HepG2 (cell line): Measurements from ENCODE around the gene SLC2A10. TPM values are rescaled to one million over a fixed set of nuclear protein-coding genes. Genes with fewer than 3 reads are reported as not detected.
A peak's percentile ranks its signal among the peaks of the same experiment; 100 is the strongest.

ENCODE experiments used
- GATAD2A ChIP-seq: IDR thresholded peaks from 2 replicates; pipeline ENCODE4 v1.6.1; 2016
- HNF1B ChIP-seq: sonication (generic); formaldehyde crosslinking; IDR thresholded peaks from 2 replicates; pipeline ENCODE4 v1.5.1; 2020; ENCODE audit warnings: mild to moderate bottlenecking, moderate library complexity, missing genetic modification reagents
- HOXD1 ChIP-seq: sonication (generic); formaldehyde crosslinking; IDR thresholded peaks from 2 replicates; pipeline ENCODE4 v1.5.0; 2020; ENCODE audit warnings: missing genetic modification reagents
- LBX2 ChIP-seq: sonication (generic); formaldehyde crosslinking; IDR thresholded peaks from 2 replicates; pipeline ENCODE4 v1.5.0; 2020; ENCODE audit warnings: missing genetic modification reagents, mild to moderate bottlenecking, borderline replicate concordance
- MEIS2 ChIP-seq: sonication (generic); formaldehyde crosslinking; IDR thresholded peaks from 2 replicates; pipeline ENCODE4 v1.9.0; 2021; ENCODE audit warnings: mild to moderate bottlenecking, missing genetic modification reagents
- NR0B2 ChIP-seq: sonication (generic); formaldehyde crosslinking; IDR thresholded peaks from 2 replicates; pipeline ENCODE4 v1.4.0; 2020; ENCODE audit warnings: mild to moderate bottlenecking, missing genetic modification reagents
- POGZ ChIP-seq: sonication (generic); formaldehyde crosslinking; IDR thresholded peaks from 2 replicates; pipeline ENCODE4 v1.4.0; 2020; ENCODE audit warnings: mild to moderate bottlenecking, missing genetic modification reagents
- PRDM10 ChIP-seq: sonication (generic); formaldehyde crosslinking; IDR thresholded peaks from 2 replicates; pipeline ENCODE4 v1.4.0; 2020; ENCODE audit warnings: low read depth, missing genetic modification reagents
- SALL1 ChIP-seq: sonication (generic); formaldehyde crosslinking; IDR thresholded peaks from 2 replicates; pipeline ENCODE4 v1.8.0; 2022; ENCODE audit warnings: mild to moderate bottlenecking, missing genetic modification reagents
- SIN3A ChIP-seq: IDR thresholded peaks from 2 replicates; pipeline ENCODE4 v1.6.1; 2011; ENCODE audit warnings: low read depth, mild to moderate bottlenecking, control low read depth, low read length, borderline replicate concordance
- SKIL ChIP-seq: sonication (generic); formaldehyde crosslinking; IDR thresholded peaks from 2 replicates; pipeline ENCODE4 v1.8.0; 2022; ENCODE audit warnings: missing genetic modification reagents, mild to moderate bottlenecking, moderate library complexity, borderline replicate concordance
- SRSF9 ChIP-seq: fragments of 200-400 bp; formaldehyde crosslinking; IDR thresholded peaks from 2 replicates; pipeline ENCODE4 v1.6.1; 2018; ENCODE audit warnings: borderline replicate concordance, mild to moderate bottlenecking, low read depth, low read length; ENCODE audit not compliant: insufficient read depth, poor library complexity, severe bottlenecking
- U2AF1 ChIP-seq: fragments of 200-400 bp; formaldehyde crosslinking; optimal IDR thresholded peaks from 2 replicates; pipeline ENCODE3; 2017; ENCODE audit warnings: mild to moderate bottlenecking, low read depth, low read length
- ZNF414 ChIP-seq: sonication (generic); formaldehyde crosslinking; IDR thresholded peaks from 2 replicates; pipeline ENCODE4 v1.5.0; 2020; ENCODE audit warnings: missing genetic modification reagents
- ZNF546 ChIP-seq: sonication (generic); formaldehyde crosslinking; conservative IDR thresholded peaks from 2 replicates; pipeline ENCODE4 v1.8.1; 2023; ENCODE audit warnings: mild to moderate bottlenecking, missing genetic modification reagents
- ZNF629 ChIP-seq: sonication (generic); formaldehyde crosslinking; conservative IDR thresholded peaks from 2 replicates; pipeline ENCODE4 v1.5.0; 2020; ENCODE audit warnings: missing genetic modification reagents
- ZNF674 ChIP-seq: sonication (generic); formaldehyde crosslinking; IDR thresholded peaks from 2 replicates; pipeline ENCODE4 v1.5.0; 2020; ENCODE audit warnings: low read depth, mild to moderate bottlenecking, missing genetic modification reagents
- ZNF768 ChIP-seq: sonication (generic); formaldehyde crosslinking; IDR thresholded peaks from 2 replicates; pipeline ENCODE4 v1.4.0; 2020; ENCODE audit warnings: missing genetic modification reagents
- ZSCAN31 ChIP-seq: sonication (generic); formaldehyde crosslinking; IDR thresholded peaks from 2 replicates; pipeline ENCODE4 v1.5.0; 2020; ENCODE audit warnings: low read depth, mild to moderate bottlenecking, missing genetic modification reagents
- polyA plus RNA-seq, 8 experiments: library from polyadenylated mRNA; depleted of rRNA in 3 of 8; stranded (reverse) in 7 of 8; unstranded in 1 of 8; fragments of >200 nt; fragmentation: Illumina TruSeq in 4 of 8; extraction: Trizol in 4 of 8; gene quantifications; 2 replicates each; pipeline versions ENCODE4 v1.2.1 to v1.2.3, GENCODE V29; 2011 to 2016; ENCODE audit warnings: low read depth in 4 of 8, missing spikeins in 1 of 8, mixed read lengths in 1 of 8; ENCODE audit not compliant: insufficient read depth in 1 of 8
- total RNA-seq, 5 experiments: library from RNA; depleted of rRNA; stranded (reverse); fragments of >200 nt; fragmentation: Illumina TruSeq; extraction: Trizol; gene quantifications; 2 replicates each; pipeline ENCODE4 v1.2.3, GENCODE V29; 2016; ENCODE audit warnings: low read depth in 1 of 5

SLC2A10 gene
- total and polyA plus RNA-seq, 2 of the 13 experiments (the other 11 are each of a cell fraction or from before 2014, with no cell fraction given): 16.0 to 18.4 TPM

- TF ChIP-seq NR0B2 (peak; percentile 40; the same call in 1 of the 2 replicates), SIN3A (no peak), MEIS2 (CRISPR knock-in tag) (peak; percentile 60; the same call in 1 of the 2 replicates), U2AF1 (peak; percentile 78), HOXD1 (peak; percentile 45; the same call in 1 of the 2 replicates), ZNF674 (CRISPR knock-in tag) (no peak), SALL1 (CRISPR knock-in tag) (peak; percentile 98), ZNF629 (CRISPR knock-in tag) (no peak), POGZ (CRISPR knock-in tag) (peak; percentile 89), LBX2 (CRISPR knock-in tag) (no peak), GATAD2A (CRISPR knock-in tag) (peak; percentile 87), ZNF414 (CRISPR knock-in tag) (0 out of 2 replicates have a peak, but pooled peaks have one; percentile 17), SKIL (peak; percentile 93; the same call in 1 of the 2 replicates), HNF1B (CRISPR knock-in tag) (peak; percentile 87), ZSCAN31 (no peak; the same call in 1 of the 2 replicates), SRSF9 (no peak), ZNF546 (CRISPR knock-in tag) (no peak), ZNF768 (CRISPR knock-in tag) (no peak; the same call in 1 of the 2 replicates), PRDM10 (CRISPR knock-in tag) (peak; percentile 74; the same call in 1 of the 2 replicates)
These were observed 35.0 kb upstream of the SLC2A10 start (continued) for GRCh38 chr20:46674253-46675083.
